Peyer's patch (tissue), 4 donors: Measurements from ENCODE around the gene CD33. TPM values are rescaled to one million over a fixed set of nuclear protein-coding genes. Genes with fewer than 3 reads are reported as not detected.

Experiments used
- DNase-seq, 3 donors: peaks; one replicate each; pipeline ENCODE4 v3.0.0-alpha.2; 2017 to 2019
- H3K27ac ChIP-seq, 4 donors: fragments of 200-600 bp; sonication (generic); one replicate each; pipeline ENCODE4 v1.5.1; 2016 to 2019
- H3K27me3 ChIP-seq, 2 donors: fragments of 200-600 bp; sonication (generic); one replicate each; pipeline ENCODE4 v1.5.1; 2019
- H3K36me3 ChIP-seq, 3 donors: fragments of 200-600 bp; sonication (generic); one replicate each; pipeline ENCODE4 v1.5.1; 2016 to 2019
- H3K4me1 ChIP-seq, 4 donors: fragments of 200-600 bp; sonication (generic); one replicate each; pipeline ENCODE4 v1.5.1; 2016 to 2019
- H3K4me3 ChIP-seq, 4 donors: fragments of 200-600 bp; sonication (generic); 1 replicate in 3 of 4; 2 replicates in 1 of 4; pipeline ENCODE4 v1.5.1; 2016 to 2019; ENCODE audit warnings: mild to moderate bottlenecking in 1 of 4
- H3K9me3 ChIP-seq, 4 donors: fragments of 200-600 bp; sonication (generic); one replicate each; pipeline ENCODE4 v1.5.1; 2016 to 2019; ENCODE audit warnings: mild to moderate bottlenecking in 1 of 4
- CTCF ChIP-seq, 6 experiments: fragments of 450-650 bp in 4 of 6; fragments of 200-600 bp in 2 of 6; sonication (generic) in 1 of 6; IDR thresholded peaks; one replicate each; pipeline ENCODE4 v1.5.1; 2017 to 2019; ENCODE audit warnings: antibody characterized with exemption in 6 of 6, mild to moderate bottlenecking in 3 of 6, moderate library complexity in 1 of 6
- POLR2A ChIP-seq, 2 donors: fragments of 450-650 bp; IDR thresholded peaks; one replicate each; pipeline ENCODE4 v1.5.1; 2017; ENCODE audit warnings: antibody characterized with exemption in 2 of 2, mild to moderate bottlenecking in 2 of 2, moderate library complexity in 2 of 2
- total RNA-seq, 4 donors: library from RNA; depleted of rRNA; stranded (reverse); fragments of >200 nt; gene quantifications; one replicate each; pipeline ENCODE4 v1.1.0, GENCODE V29; 2016

CD33 gene
- total RNA-seq, 4 donors from 2014 or later: 0.88 to 22.3 (median 2.4) TPM; not detected in 1

- Histone ChIP-seq H3K36me3 (no peaks in the 10 kb centered on the region), H3K4me3 (no peak overlapping the region), H3K27me3 (no peaks in the 10 kb centered on the region), H3K4me1 (no peaks in the 10 kb centered on the region), H3K27ac (no peak overlapping the region), H3K9me3 (no peaks in the 10 kb centered on the region)
- DNase-seq: no peak
- TF ChIP-seq POLR2A (IDR thresholded peaks at IDR 0.05) (no peak), CTCF (IDR thresholded peaks at IDR 0.05) (no peak)
These were observed 678 bp upstream of the CD33 start for GRCh38 chr19:51224163-51224641.

DNA sequence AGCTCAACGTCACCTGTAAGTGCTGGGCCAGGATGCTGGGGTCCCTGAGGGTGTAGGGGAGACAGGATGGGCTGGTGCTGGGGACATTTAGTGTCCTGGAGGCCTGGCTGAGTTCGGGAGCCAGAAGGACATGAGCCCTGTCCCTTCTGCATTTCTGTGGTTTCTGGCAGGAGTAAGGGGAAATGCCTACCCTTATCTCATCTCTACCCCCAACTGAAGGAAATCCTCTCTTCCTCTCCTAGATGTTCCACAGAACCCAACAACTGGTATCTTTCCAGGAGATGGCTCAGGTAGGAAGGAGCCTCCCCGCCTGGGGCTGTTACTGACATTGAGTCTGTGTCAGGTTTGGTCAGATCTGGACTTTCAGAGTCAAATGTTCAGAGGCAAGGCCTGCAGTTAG is 1.2 kb downstream of the CD33 start:
- TF ChIP-seq CTCF (IDR thresholded peaks at IDR 0.05) (no peak), POLR2A (IDR thresholded peaks at IDR 0.05) (no peak)
- no peaks in the 10 kb centered on the region for H3K4me1 ChIP-seq
- H3K27ac ChIP-seq: no peak overlapping the region
- no peak for DNase-seq
- H3K36me3 ChIP-seq: no peaks in the 10 kb centered on the region
- H3K27me3 ChIP-seq: no peaks in the 10 kb centered on the region
- H3K4me3 ChIP-seq: peak overlapping the region in 1 of 4 donors; percentile 25
- H3K9me3 ChIP-seq: no peaks in the 10 kb centered on the region

GRCh38 chr19:51227326-51227725 is 2.4 kb downstream of the CD33 start:
- H3K36me3 ChIP-seq: no peaks in the 10 kb centered on the region
- H3K4me3 ChIP-seq: no peak overlapping the region
- H3K4me1 ChIP-seq: no peaks in the 10 kb centered on the region
- H3K27ac ChIP-seq: no peak overlapping the region
- no peak for DNase-seq
- H3K9me3 ChIP-seq: no peaks in the 10 kb centered on the region
- H3K27me3 ChIP-seq: no peaks in the 10 kb centered on the region
- TF ChIP-seq POLR2A (IDR thresholded peaks at IDR 0.05) (no peak), CTCF (IDR thresholded peaks at IDR 0.05) (no peak)

DNA sequence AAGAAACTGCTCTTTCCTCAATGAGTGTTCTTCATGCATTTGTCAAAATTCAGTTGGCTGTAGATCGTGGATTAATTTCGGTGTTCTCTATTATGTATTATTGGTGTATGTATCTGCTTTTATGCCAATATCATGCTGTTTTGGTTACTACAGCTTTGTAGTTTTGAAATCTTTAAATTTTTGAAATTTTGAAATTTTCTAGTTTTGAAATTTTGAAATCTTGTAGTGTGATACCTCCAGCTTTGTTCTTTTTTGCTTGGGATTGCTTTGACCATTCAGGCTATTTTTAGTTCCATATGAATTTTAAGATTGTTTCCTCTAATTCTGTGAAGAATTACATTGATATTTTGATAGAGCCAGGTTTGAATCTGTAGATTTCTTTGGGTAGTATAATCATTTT is 3.1 kb downstream of the CD33 start:
- no peak for DNase-seq
- H3K9me3 ChIP-seq: no peaks in the 10 kb centered on the region
- no peaks in the 10 kb centered on the region for H3K36me3 ChIP-seq
- H3K4me3 ChIP-seq: no peak overlapping the region
- H3K27ac ChIP-seq: no peak overlapping the region
- H3K27me3 ChIP-seq: no peaks in the 10 kb centered on the region
- no peaks in the 10 kb centered on the region for H3K4me1 ChIP-seq
- no peak for TF ChIP-seq POLR2A (IDR thresholded peaks at IDR 0.05)
- TF ChIP-seq CTCF (IDR thresholded peaks at IDR 0.05): no peak

- H3K9me3 ChIP-seq: peaks cover 0 to 4% (median 0%) of the 10 kb centered on the region in 4 donors
- no peak for DNase-seq
- no peaks in the 10 kb centered on the region for H3K36me3 ChIP-seq
- H3K4me1 ChIP-seq: no peaks in the 10 kb centered on the region
- H3K4me3 ChIP-seq: no peak overlapping the region
- no peaks in the 10 kb centered on the region for H3K27me3 ChIP-seq
- TF ChIP-seq POLR2A (IDR thresholded peaks at IDR 0.05) (no peak), CTCF (IDR thresholded peaks at IDR 0.05) (no peak)
- no peak overlapping the region for H3K27ac ChIP-seq
These were observed 16.0 kb downstream of the CD33 start for GRCh38 chr19:51240866-51241265.
